Uterus (tissue), 4 donors: ENCODE results near the gene TMEM207. TPM values are rescaled to one million over a fixed set of nuclear protein-coding genes. Genes with fewer than 3 reads are reported as not detected.

Source experiments
- DNase-seq, 2 donors: peaks; one replicate each; pipeline ENCODE4 v3.0.0-alpha.2; 2019 to 2020
- H3K27ac ChIP-seq, 2 donors: fragments of 200-600 bp; sonication (generic); 1 replicate in 1 of 2; 2 replicates in 1 of 2; pipeline ENCODE4 v1.5.1; 2016 to 2018
- H3K27me3 ChIP-seq, 2 donors: fragments of 200-600 bp; sonication (generic); one replicate each; pipeline ENCODE4 v1.5.1; 2018 to 2019; ENCODE audit warnings: control low read depth in 1 of 2
- H3K36me3 ChIP-seq, 2 donors: fragments of 200-600 bp; sonication (generic); one replicate each; pipeline ENCODE4 v1.5.1; 2019; ENCODE audit warnings: control low read depth in 1 of 2
- H3K4me1 ChIP-seq, 2 donors: fragments of 200-600 bp; sonication (generic); one replicate each; pipeline ENCODE4 v1.5.1; 2018 to 2019; ENCODE audit warnings: control low read depth in 1 of 2
- H3K4me3 ChIP-seq, 2 donors: fragments of 200-600 bp; sonication (generic); 1 replicate in 1 of 2; 2 replicates in 1 of 2; pipeline ENCODE4 v1.5.1; 2018 to 2019; ENCODE audit warnings: mild to moderate bottlenecking in 1 of 2
- H3K9me3 ChIP-seq, 2 donors: fragments of 200-600 bp; sonication (generic); one replicate each; pipeline ENCODE4 v1.5.1; 2019; ENCODE audit warnings: control low read depth in 1 of 2
- CTCF ChIP-seq, 4 experiments: fragments of 200-600 bp in 2 of 4; fragments of 450-650 bp in 2 of 4; sonication (generic) in 2 of 4; IDR thresholded peaks; one replicate each; pipeline ENCODE4 v1.5.1; 2016 to 2019; ENCODE audit warnings: antibody characterized with exemption in 4 of 4, mild to moderate bottlenecking in 2 of 4, moderate library complexity in 1 of 4
- POLR2A ChIP-seq, 2 donors: fragments of 450-650 bp; IDR thresholded peaks; one replicate each; pipeline ENCODE4 v1.6.1; 2016; ENCODE audit warnings: antibody characterized with exemption in 2 of 2, mild to moderate bottlenecking in 1 of 2, moderate library complexity in 1 of 2
- intact Hi-C: fragments of 100-400 bp; cut with DNase I; formaldehyde crosslinking; loops from one replicate; pipeline ENCODE4 v1.15.1; 2023; ENCODE audit warnings: low total_unique reads
- total RNA-seq, 4 donors: library from RNA; depleted of rRNA in 3 of 4; stranded (reverse); fragments of >200 nt in 3 of 4; gene quantifications; one replicate each; pipeline versions ENCODE4 v1.1.0 to v1.2.4, GENCODE V29; 2014 to 2023
- donor health status: DM: yes; HTN: yes; CAD: no.

The TMEM207 gene
- total RNA-seq, 4 donors from 2014 or later = not detected

GRCh38 chr3:190382082-190382481 lies 67.6 kb downstream of the TMEM207 start:
- TF ChIP-seq POLR2A (IDR thresholded peaks at IDR 0.05) (no peak), CTCF (IDR thresholded peaks at IDR 0.05) (no peak)
- Histone ChIP-seq H3K27ac (peak overlapping the region; percentile 34 to 56), H3K4me1 (peaks cover 0 to 9% of the 10 kb centered on the region in 2 donors), H3K4me3 (no peak overlapping the region), H3K9me3 (no peaks in the 10 kb centered on the region), H3K27me3 (no peaks in the 10 kb centered on the region), H3K36me3 (no peaks in the 10 kb centered on the region)
- no peak for DNase-seq
- intact Hi-C loops = no loop called here

- intact Hi-C loops = no loop called here
- peak overlapping the region; percentile 11 to 56 for H3K27ac ChIP-seq
- no peaks in the 10 kb centered on the region for H3K27me3 ChIP-seq
- no peak for DNase-seq
- H3K4me3 ChIP-seq = no peak overlapping the region
- H3K4me1 ChIP-seq = peaks cover 0 to 9% of the 10 kb centered on the region in 2 donors
- no peaks in the 10 kb centered on the region for H3K36me3 ChIP-seq
- H3K9me3 ChIP-seq = no peaks in the 10 kb centered on the region
- no peak for TF ChIP-seq CTCF (IDR thresholded peaks at IDR 0.05)
- no peak for TF ChIP-seq POLR2A (IDR thresholded peaks at IDR 0.05)
Observed at GRCh38 chr3:190381441-190381840, 68.3 kb downstream of the TMEM207 start.

- no peaks in the 10 kb centered on the region for H3K36me3 ChIP-seq
- intact Hi-C loops = no loop called here
- no peak overlapping the region for H3K4me3 ChIP-seq
- no peak overlapping the region for H3K27ac ChIP-seq
- TF ChIP-seq CTCF (IDR thresholded peaks at IDR 0.05) = no peak
- no peaks in the 10 kb centered on the region for H3K27me3 ChIP-seq
- DNase-seq = no peak
- H3K9me3 ChIP-seq = no peaks in the 10 kb centered on the region
- peaks cover 0 to 9% of the 10 kb centered on the region in 2 donors for H3K4me1 ChIP-seq
Observed at GRCh38 chr3:190380184-190380583, 69.5 kb downstream of the TMEM207 start.

Other genes starting within 250 kb of the TMEM207 start
- 100 to 1,000 TPM in 1 of 4 donors, 10 to 100 TPM in 3; 15.1 to 200 (median 38.6) TPM for gene CLDN1, start 127.5 kb downstream of the TMEM207 start, total RNA-seq
- under 1 TPM in 2 of 4 donors, not detected in 2; 0.07 to 0.58 TPM for gene CLDN16, start 61.7 kb downstream of the TMEM207 start, total RNA-seq
- gene IL1RAP, start 64.2 kb upstream of the TMEM207 start, total RNA-seq = 10 to 100 TPM in 2 of 4 donors, 1 to 10 TPM in 2; 2.8 to 26.8 (median 10.4) TPM